Measurements from ENCODE around the gene FAM117A. TPM values are rescaled to one million over a fixed set of nuclear protein-coding genes. Genes with fewer than 3 reads are reported as not detected.

FAM117A gene
- polyA plus RNA-seq, 1 of the 3 experiments (the other 2 are of a cell fraction), result 7.8 TPM

DNA sequence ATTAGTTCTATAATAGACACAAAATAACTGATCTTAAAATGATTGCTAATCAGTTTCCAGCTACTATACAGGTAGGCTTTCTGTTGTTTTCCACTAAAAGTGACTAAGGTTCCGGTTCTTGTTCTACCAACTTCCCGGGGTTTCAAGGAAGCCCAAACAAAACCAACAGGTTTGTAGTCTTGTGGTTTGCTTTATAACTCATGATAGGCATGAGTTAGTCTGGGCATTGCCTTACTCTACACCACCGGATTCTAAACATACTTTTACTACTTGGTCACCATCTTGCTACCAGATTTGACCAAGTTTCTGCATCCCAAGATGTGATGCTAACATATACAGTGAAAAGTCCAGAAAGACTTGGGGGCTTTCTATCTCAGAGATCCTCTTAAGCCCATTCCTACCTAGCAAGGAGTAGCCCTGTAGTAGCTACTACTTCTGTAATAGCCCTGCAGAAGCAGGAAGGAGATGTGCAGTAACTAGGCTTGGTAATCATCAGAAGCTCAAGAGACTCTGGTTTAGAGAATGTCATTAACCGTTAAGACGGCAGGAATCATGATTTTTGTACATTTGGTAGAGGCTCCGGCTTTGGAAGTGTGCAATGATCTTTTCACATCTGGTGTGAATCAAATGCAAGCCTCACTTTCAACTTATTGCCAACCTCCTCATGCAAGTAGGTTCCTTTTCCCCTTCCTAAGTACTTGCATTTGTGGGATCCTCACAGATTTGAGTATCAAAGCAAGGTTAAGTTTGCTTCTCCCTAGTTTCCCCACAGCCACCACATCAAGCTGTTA, 1.6 kb downstream of the FAM117A start (continued):
- TF ChIP-seq REST (IDR thresholded peaks at IDR 0.05; ENCODE audit: low read depth, low read length) (no peak), RAD21 (IDR thresholded peaks at IDR 0.05; ENCODE audit: low read length) (no peak), MAX (IDR thresholded peaks at IDR 0.05; ENCODE audit: low read depth) (no peak), EZH2phosphoT487 (IDR thresholded peaks at IDR 0.05; ENCODE audit: borderline replicate concordance, low read depth) (no peak), FOXJ3 (CRISPR knock-in tag; IDR thresholded peaks at IDR 0.05) (no peak), GATA2 (CRISPR knock-in tag; IDR thresholded peaks at IDR 0.05) (no peak), FOSL2 (IDR thresholded peaks at IDR 0.05; ENCODE audit: borderline replicate concordance, low read depth) (no peak), TEAD4 (IDR thresholded peaks at IDR 0.05; ENCODE audit: borderline replicate concordance, insufficient read depth) (no peak), RCOR1 (IDR thresholded peaks at IDR 0.05; ENCODE audit: low read length) (no peak), RXRA (IDR thresholded peaks at IDR 0.05; ENCODE audit: borderline replicate concordance, low read depth) (no peak)

GRCh38 chr17:49760932-49761558, 2.9 kb downstream of the FAM117A start:
- Histone ChIP-seq H3K4me1 (ENCODE audit: control insufficient read depth in 1 of 2, insufficient read depth in 2 of 2, low read depth in 1 of 2, low read length in 1 of 2) (peaks cover 0 to 13% of the 10 kb centered on the region in 2 experiments; a peak in 2 of 4 replicates), H3K36me3 (replicated peaks in 1 of 2; ENCODE audit: control insufficient read depth in 1 of 2, insufficient read depth in 2 of 2, low read length in 1 of 2) (no peaks in the 10 kb centered on the region), H2AFZ (ENCODE audit: low read depth) (no peak overlapping the region), H3K27me3 (ENCODE audit: insufficient read depth) (no peaks in the 10 kb centered on the region), H3K9me2 (no peaks in the 10 kb centered on the region), H3K27ac (ENCODE audit: low read depth in 2 of 2, low read length in 1 of 2) (no peak overlapping the region), H4K20me1 (ENCODE audit: insufficient read depth) (no peaks in the 10 kb centered on the region), H3F3A (replicated peaks; ENCODE audit: insufficient read depth) (peaks cover 14% of the 10 kb centered on the region), H3K9me3 (no peaks in the 10 kb centered on the region), H3K4me2 (no peak overlapping the region), H3K9ac (no peak overlapping the region), H3K79me2 (ENCODE audit: insufficient read depth) (no peaks in the 10 kb centered on the region), H3K4me3 (ENCODE audit: low read depth in 2 of 2, low read length in 1 of 2) (no peak overlapping the region)
- CTCF ChIA-PET, result interaction anchor here (0.6 to 2.4 kb wide), 5 partner anchors 10 to 469 kb away, joined by 3 to 8 read pairs (median 4); no protein-coding TSS in a partner anchor
- WGBS (ENCODE audit: low lambda C conversion rate), result 68% methylated on average over 6 of the region's 6 CpGs
- POLR2A ChIA-PET, result no interaction called here
- TF ChIP-seq POLR2AphosphoS5 (IDR thresholded peaks at IDR 0.05; ENCODE audit: low read depth, low read length) (no peak), CTCF (IDR thresholded peaks at IDR 0.05) (no peak), YY1 (IDR thresholded peaks at IDR 0.05; ENCODE audit: low read depth) (no peak), TCF12 (IDR thresholded peaks at IDR 0.05) (no peak), MAX (IDR thresholded peaks at IDR 0.05; ENCODE audit: low read depth) (no peak), FOXJ3 (CRISPR knock-in tag; IDR thresholded peaks at IDR 0.05) (no peak), GATA2 (CRISPR knock-in tag; IDR thresholded peaks at IDR 0.05) (no peak), USF2 (IDR thresholded peaks at IDR 0.05; ENCODE audit: borderline replicate concordance, low read depth, low read length) (no peak)
- DNase-seq, result no peak
